ENCODE measurements around the gene MYNN.

MYNN gene

DNA sequence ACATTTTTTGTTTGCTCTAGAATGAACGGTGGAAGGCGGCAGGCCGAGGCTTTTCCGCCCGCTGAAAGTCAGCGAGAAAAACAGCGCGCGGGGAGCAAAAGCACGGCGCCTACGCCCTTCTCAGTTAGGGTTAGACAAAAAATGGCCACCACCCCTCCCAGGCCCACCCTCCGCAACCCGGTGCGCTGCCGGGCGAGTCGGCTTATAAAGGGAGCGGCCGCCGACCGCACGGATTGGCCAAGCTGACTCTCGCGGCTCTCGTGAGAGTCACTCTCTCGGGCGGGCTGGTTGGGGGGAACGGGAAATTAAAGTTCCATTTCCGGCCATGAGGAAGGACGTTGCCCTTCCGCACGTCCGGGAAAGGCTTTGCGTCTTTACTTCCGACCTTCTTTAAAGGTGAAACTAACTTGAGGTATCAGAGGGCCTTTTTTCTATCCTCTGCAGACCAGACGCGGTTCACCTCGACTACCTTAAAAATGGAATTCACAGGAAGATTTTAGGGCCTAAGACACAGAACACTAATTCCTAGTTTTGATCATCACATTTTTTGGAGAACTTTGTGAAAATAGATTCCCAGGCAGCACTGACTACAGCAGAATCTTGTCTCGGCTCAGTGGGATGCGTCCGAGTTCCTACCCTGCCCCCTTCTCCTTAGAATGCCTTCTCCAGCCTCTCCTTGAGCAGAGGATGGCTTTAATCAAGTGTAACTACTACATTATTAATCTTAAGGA is 8.1 kb upstream of the MYNN start, which contains the start of gene TERC:
Gene TERC, minus strand, starts transcription at position 179 of the 731 bp plus-strand sequence.
- DNase-seq (peak; percentile 92), ATAC-seq (peak; percentile 88)
- Mint-ChIP-seq H3K36me3 (ENCODE audit: low read depth) (peaks cover 2% of the 10 kb centered on the region), H3K9me3 (peaks cover 7% of the 10 kb centered on the region), H3K4me3 (peak within 1 kb of the TSS; percentile 96), H3K27ac (peak within 1 kb of the TSS; percentile 97), H3K27me3 (peaks cover 3% of the 10 kb centered on the region), H3K4me1 (peaks cover 39% of the 10 kb centered on the region)

GRCh38 chr3:169769287-169770181 is 3.7 kb upstream of the MYNN start, which contains the start of gene ACTRT3:
Gene ACTRT3 (minus strand): TSS chr3:169769561. CDS start chr3:169769520, 41 bp downstream.
- peak within 1 kb of the TSS; percentile 89 for H3K4me3 Mint-ChIP-seq
- H3K9me3 Mint-ChIP-seq: peaks cover 4% of the 10 kb centered on the region
- ATAC-seq (peak; percentile 24), DNase-seq (peak; percentile 70)
- H3K27me3 Mint-ChIP-seq: peaks cover 8% of the 10 kb centered on the region
- peaks cover 39% of the 10 kb centered on the region for H3K4me1 Mint-ChIP-seq
- peaks cover 20% of the 10 kb centered on the region for H3K36me3 Mint-ChIP-seq (ENCODE audit: low read depth)
- H3K27ac Mint-ChIP-seq: peak within 1 kb of the TSS; percentile 82

GRCh38 chr3:169771497-169772304 is 1.5 kb upstream of the MYNN start:
- peak overlapping the region; percentile 98 for H3K4me3 Mint-ChIP-seq
- peaks cover 32% of the 10 kb centered on the region for H3K36me3 Mint-ChIP-seq (ENCODE audit: low read depth)
- DNase-seq (peak; percentile 48), ATAC-seq (peak; percentile 5)
- peaks cover 5% of the 10 kb centered on the region for H3K27me3 Mint-ChIP-seq
- peak overlapping the region; percentile 99 for H3K27ac Mint-ChIP-seq
- H3K9me3 Mint-ChIP-seq: no peaks in the 10 kb centered on the region
- H3K4me1 Mint-ChIP-seq: peaks cover 46% of the 10 kb centered on the region

DNA sequence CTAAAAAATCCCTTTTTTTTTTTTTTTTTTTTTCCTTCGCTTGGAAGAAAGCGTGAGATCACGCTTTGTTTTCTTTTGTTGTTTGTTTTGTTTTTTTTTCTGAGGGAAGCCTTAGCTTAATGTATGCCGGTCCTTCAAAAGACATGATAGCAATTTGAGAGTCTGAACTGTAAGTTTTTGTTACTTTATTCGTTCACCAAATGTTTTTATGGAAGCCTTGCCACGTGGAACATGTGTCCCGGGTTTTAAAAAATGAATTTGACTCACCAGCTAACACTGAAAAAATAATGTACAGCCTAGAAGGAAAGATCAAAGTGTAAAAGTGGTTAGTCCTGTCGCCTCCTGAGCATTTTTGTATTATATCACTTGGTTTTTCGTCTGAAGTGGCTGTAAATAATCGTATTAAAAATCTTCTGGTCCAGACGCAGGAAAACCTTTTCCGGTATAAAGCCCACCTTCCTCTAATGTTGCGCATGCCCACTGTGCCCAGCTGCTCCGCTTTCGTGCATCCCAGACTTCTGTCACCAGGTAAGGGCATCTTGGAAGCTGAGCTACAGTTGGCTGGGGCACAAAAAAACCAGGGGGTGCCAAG is 795 bp upstream of the MYNN start:
- DNase-seq (peak; percentile 74), ATAC-seq (peak; percentile 37)
- H3K4me3 Mint-ChIP-seq: peak overlapping the region; percentile 98
- peaks cover 35% of the 10 kb centered on the region for H3K36me3 Mint-ChIP-seq (ENCODE audit: low read depth)
- H3K4me1 Mint-ChIP-seq: peaks cover 52% of the 10 kb centered on the region
- H3K27me3 Mint-ChIP-seq: peaks cover 5% of the 10 kb centered on the region
- peak overlapping the region; percentile 99 for H3K27ac Mint-ChIP-seq
- H3K9me3 Mint-ChIP-seq: no peaks in the 10 kb centered on the region

GRCh38 chr3:169774186-169774585 is 990 bp downstream of the MYNN start:
- H3K4me3 Mint-ChIP-seq: peak overlapping the region; percentile 98
- peaks cover 48% of the 10 kb centered on the region for H3K36me3 Mint-ChIP-seq (ENCODE audit: low read depth)
- no peak for DNase-seq
- H3K27ac Mint-ChIP-seq: peak overlapping the region; percentile 99
- H3K9me3 Mint-ChIP-seq: no peaks in the 10 kb centered on the region
- ATAC-seq: no peak
- H3K27me3 Mint-ChIP-seq: peaks cover 5% of the 10 kb centered on the region
- H3K4me1 Mint-ChIP-seq: peaks cover 61% of the 10 kb centered on the region

- H3K9me3 Mint-ChIP-seq: no peaks in the 10 kb centered on the region
- peaks cover 67% of the 10 kb centered on the region for H3K36me3 Mint-ChIP-seq (ENCODE audit: low read depth)
- no peak overlapping the region for H3K4me3 Mint-ChIP-seq
- no peak overlapping the region for H3K27ac Mint-ChIP-seq
- H3K4me1 Mint-ChIP-seq: peaks cover 68% of the 10 kb centered on the region
- ATAC-seq (no peak), DNase-seq (no peak)
- H3K27me3 Mint-ChIP-seq: no peaks in the 10 kb centered on the region
Observed at GRCh38 chr3:169777822-169778221, 4.6 kb downstream of the MYNN start.

DNA sequence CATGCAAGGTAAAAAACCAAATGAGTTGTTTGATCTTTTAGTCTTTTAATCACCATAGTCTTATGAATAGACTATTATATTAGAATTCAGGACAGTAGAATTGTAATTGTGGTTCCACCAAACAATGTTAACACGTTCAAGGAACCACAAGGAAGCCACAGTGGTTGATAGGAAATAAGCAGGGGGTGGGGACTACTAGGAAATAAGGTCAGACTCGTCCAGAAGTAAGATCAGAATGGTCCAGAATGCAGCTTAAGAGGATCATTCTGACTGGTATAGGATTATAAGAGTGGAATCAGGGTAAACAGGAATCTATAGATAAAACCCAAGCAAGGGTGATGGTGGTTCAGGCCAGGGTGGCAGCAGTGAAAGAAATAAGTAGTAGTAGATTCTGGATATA is 7.5 kb downstream of the MYNN start:
- DNase-seq: no peak
- peak; percentile 43 for ATAC-seq
- Mint-ChIP-seq H3K4me3 (no peak overlapping the region), H3K27ac (peak overlapping the region; percentile 35), H3K9me3 (no peaks in the 10 kb centered on the region), H3K4me1 (peaks cover 48% of the 10 kb centered on the region), H3K36me3 (ENCODE audit: low read depth) (peaks cover 60% of the 10 kb centered on the region), H3K27me3 (no peaks in the 10 kb centered on the region)

DNA sequence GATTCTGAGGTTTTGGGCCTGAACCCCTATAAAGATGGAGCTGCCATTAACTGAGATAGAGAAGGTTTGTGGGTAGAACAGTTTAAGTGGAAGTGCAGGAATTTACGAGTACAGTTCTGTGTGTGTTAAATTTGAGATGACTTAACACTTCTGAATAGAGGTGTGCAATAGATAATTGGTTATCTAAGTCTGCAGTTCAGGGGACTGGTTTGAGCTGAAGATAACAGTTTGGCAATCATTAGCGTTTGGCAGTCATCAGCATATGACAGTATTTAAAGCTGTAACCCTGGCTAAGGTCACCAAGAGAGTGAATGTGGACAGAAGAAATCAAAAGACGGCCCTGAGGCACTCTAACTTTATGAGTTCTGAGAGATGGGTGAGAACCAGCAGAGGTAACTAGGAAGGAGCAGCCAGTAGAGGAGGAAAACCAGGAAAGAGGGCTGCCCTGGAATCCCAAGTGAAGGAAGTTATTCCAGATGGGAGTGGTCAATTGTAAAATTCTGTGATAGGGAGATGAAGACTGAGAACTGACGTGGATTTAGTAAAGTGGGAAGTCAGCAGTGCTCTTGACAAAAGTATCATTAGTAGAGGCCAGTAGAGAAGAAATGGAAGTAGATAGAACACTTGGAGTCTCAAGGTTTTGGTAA is 8.1 kb downstream of the MYNN start:
- no peaks in the 10 kb centered on the region for H3K27me3 Mint-ChIP-seq
- peaks cover 42% of the 10 kb centered on the region for H3K4me1 Mint-ChIP-seq
- ATAC-seq (no peak), DNase-seq (no peak)
- H3K36me3 Mint-ChIP-seq (ENCODE audit: low read depth): peaks cover 60% of the 10 kb centered on the region
- no peak overlapping the region for H3K4me3 Mint-ChIP-seq
- no peaks in the 10 kb centered on the region for H3K9me3 Mint-ChIP-seq
- peak overlapping the region; percentile 23 for H3K27ac Mint-ChIP-seq

DNA sequence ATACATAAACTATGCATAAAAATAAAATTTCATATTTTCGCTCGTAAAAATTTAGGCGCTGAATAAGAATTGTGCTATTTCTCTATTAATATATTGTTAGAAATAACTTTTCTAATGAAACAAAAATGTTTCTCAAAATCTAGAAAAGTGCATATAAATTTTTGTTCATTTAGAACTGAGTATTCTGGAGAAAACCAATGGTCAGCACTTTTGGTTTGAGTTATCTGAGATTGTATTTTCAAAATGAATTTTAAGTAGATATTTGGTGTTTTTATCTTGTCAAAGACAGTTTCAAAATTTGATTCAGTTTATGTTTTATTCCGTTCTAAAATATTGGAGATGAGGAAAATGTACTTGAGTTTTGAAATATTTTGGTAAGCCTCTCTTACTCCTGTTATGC is 13.9 kb downstream of the MYNN start:
- ATAC-seq (no peak), DNase-seq (no peak)
- Mint-ChIP-seq H3K9me3 (no peaks in the 10 kb centered on the region), H3K4me1 (peaks cover 4% of the 10 kb centered on the region), H3K27me3 (no peaks in the 10 kb centered on the region), H3K27ac (no peak overlapping the region), H3K36me3 (ENCODE audit: low read depth) (peaks cover 51% of the 10 kb centered on the region), H3K4me3 (no peak overlapping the region)

DNA sequence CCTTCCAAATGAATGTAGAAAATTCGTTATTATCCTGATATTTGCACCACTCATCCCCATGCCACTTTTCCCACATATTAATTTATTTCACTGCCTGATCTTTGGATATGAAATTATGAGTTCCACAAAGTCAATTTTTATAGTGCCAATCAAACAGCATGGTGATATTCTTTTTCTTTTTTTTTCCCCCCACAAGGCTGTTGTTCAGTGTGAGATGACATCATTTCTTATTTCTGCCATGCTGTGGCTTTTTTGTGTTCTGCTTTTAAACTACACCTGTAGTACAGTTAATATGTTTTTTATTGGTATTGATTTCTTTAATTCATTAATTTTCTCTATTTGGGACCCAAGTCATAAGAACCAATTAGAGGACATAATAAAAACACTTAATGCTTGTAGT is 14.6 kb downstream of the MYNN start:
- no peaks in the 10 kb centered on the region for H3K9me3 Mint-ChIP-seq
- H3K27ac Mint-ChIP-seq: peak overlapping the region; percentile 10
- no peak overlapping the region for H3K4me3 Mint-ChIP-seq
- ATAC-seq (no peak), DNase-seq (no peak)
- no peaks in the 10 kb centered on the region for H3K27me3 Mint-ChIP-seq
- H3K36me3 Mint-ChIP-seq (ENCODE audit: low read depth): peaks cover 51% of the 10 kb centered on the region
- H3K4me1 Mint-ChIP-seq: peaks cover 4% of the 10 kb centered on the region

GRCh38 chr3:169790219-169790618 is 17.0 kb downstream of the MYNN start:
- peaks cover 46% of the 10 kb centered on the region for H3K36me3 Mint-ChIP-seq (ENCODE audit: low read depth)
- no peaks in the 10 kb centered on the region for H3K27me3 Mint-ChIP-seq
- H3K9me3 Mint-ChIP-seq: no peaks in the 10 kb centered on the region
- H3K4me1 Mint-ChIP-seq: peaks cover 4% of the 10 kb centered on the region
- H3K4me3 Mint-ChIP-seq: no peak overlapping the region
- no peak for ATAC-seq
- H3K27ac Mint-ChIP-seq: no peak overlapping the region
- DNase-seq: no peak

- Mint-ChIP-seq H3K4me3 (no peak overlapping the region), H3K9me3 (no peaks in the 10 kb centered on the region), H3K4me1 (peaks cover 4% of the 10 kb centered on the region), H3K27me3 (no peaks in the 10 kb centered on the region), H3K27ac (no peak overlapping the region), H3K36me3 (ENCODE audit: low read depth) (peaks cover 40% of the 10 kb centered on the region)
- DNase-seq (no peak), ATAC-seq (no peak)
Observed at GRCh38 chr3:169790687-169791429, 17.7 kb downstream of the MYNN start.

GRCh38 chr3:169792359-169792758 is 19.2 kb downstream of the MYNN start:
- no peak overlapping the region for H3K4me3 Mint-ChIP-seq

More at GRCh38 chr3:169792359-169792758, 19.2 kb downstream of the MYNN start:
- H3K27me3 Mint-ChIP-seq: no peaks in the 10 kb centered on the region
- DNase-seq: no peak
- H3K4me1 Mint-ChIP-seq: peaks cover 4% of the 10 kb centered on the region
- H3K9me3 Mint-ChIP-seq: no peaks in the 10 kb centered on the region
- H3K36me3 Mint-ChIP-seq (ENCODE audit: low read depth): peaks cover 29% of the 10 kb centered on the region
- no peak for ATAC-seq
- H3K27ac Mint-ChIP-seq: no peak overlapping the region

All from activated naive CD8-positive, alpha-beta T cell treated with anti-CD3 and anti-CD28 coated beads, Interleukin-2, amount 50 U/mL, for 24 hours (primary cell).